Keratinocyte (primary cell): ENCODE data around the gene COPZ1. TPM values are rescaled to one million over a fixed set of nuclear protein-coding genes. Genes with fewer than 3 reads are reported as not detected.

ENCODE experiments used
- DNase-seq: peaks from one replicate; pipeline ENCODE4 v3.0.0-alpha.2; 2011; ENCODE audit warnings: low read depth, missing footprints, low spot score
- FAIRE-seq: peaks from 2 replicates; lab custom pipeline; 2011; peaks lifted over from hg19 to GRCh38; lab: Jason Lieb, UNC
- H2AFZ ChIP-seq: 2 replicates; pipeline ENCODE4 v1.6.0; 2012; ENCODE audit warnings: low read length, control low read depth, inconsistent platforms; ENCODE audit not compliant: control insufficient read depth
- H3K27ac ChIP-seq: 2 replicates; pipeline ENCODE4 v1.5.1; 2011; ENCODE audit warnings: low read length; ENCODE audit not compliant: control insufficient read depth, insufficient read depth
- H3K27me3 ChIP-seq: 3 replicates; pipeline ENCODE4 v1.6.0; 2011; ENCODE audit warnings: low read length; ENCODE audit not compliant: control insufficient read depth, insufficient read depth; ENCODE audit errors: extremely low read depth
- H3K36me3 ChIP-seq, 2 experiments: 2 replicates in 1 of 2; 3 replicates in 1 of 2; pipeline ENCODE4 v1.5.1; 2011; ENCODE audit warnings: low read length in 2 of 2, mild to moderate bottlenecking in 1 of 2; ENCODE audit not compliant: control insufficient read depth in 2 of 2, insufficient read depth in 2 of 2; ENCODE audit errors: extremely low read depth in 1 of 2
- H3K4me1 ChIP-seq: 3 replicates; pipeline ENCODE4 v1.5.1; 2011; ENCODE audit warnings: low read length; ENCODE audit not compliant: control insufficient read depth, insufficient read depth; ENCODE audit errors: extremely low read depth
- H3K4me2 ChIP-seq: 3 replicates; pipeline ENCODE4 v1.6.0; 2011; ENCODE audit warnings: low read depth, low read length; ENCODE audit not compliant: control insufficient read depth, insufficient read depth; ENCODE audit errors: extremely low read depth
- H3K4me3 ChIP-seq, 3 experiments: fragments of 200-600 bp in 1 of 3; sonication (generic) in 1 of 3; 2 replicates in 2 of 3; 3 replicates in 1 of 3; pipeline ENCODE4 v1.5.1; 2011 to 2016; ENCODE audit warnings: low read length in 3 of 3, mild to moderate bottlenecking in 3 of 3, control low read depth in 2 of 3, inconsistent platforms in 1 of 3, low read depth in 1 of 3, mixed read lengths in 1 of 3, mixed run types in 1 of 3, moderate library complexity in 1 of 3; ENCODE audit not compliant: control insufficient read depth in 2 of 3, insufficient read depth in 2 of 3; ENCODE audit errors: extremely low read depth in 1 of 3
- H3K79me2 ChIP-seq: 2 replicates; pipeline ENCODE4 v1.6.0; 2012; ENCODE audit warnings: low read length; ENCODE audit not compliant: control insufficient read depth, insufficient read depth
- H3K9ac ChIP-seq: 3 replicates; pipeline ENCODE4 v1.6.0; 2011; ENCODE audit warnings: low read length; ENCODE audit not compliant: control insufficient read depth, insufficient read depth; ENCODE audit errors: extremely low read depth
- H3K9me1 ChIP-seq: 3 replicates; pipeline ENCODE4 v1.6.0; 2011; ENCODE audit warnings: low read length; ENCODE audit not compliant: control insufficient read depth, insufficient read depth; ENCODE audit errors: extremely low read depth
- H3K9me3 ChIP-seq: 2 replicates; pipeline ENCODE4 v1.5.1; 2012; ENCODE audit warnings: low read depth, low read length; ENCODE audit not compliant: control insufficient read depth
- H4K20me1 ChIP-seq: 3 replicates; pipeline ENCODE4 v1.6.0; 2011; ENCODE audit warnings: low read length; ENCODE audit not compliant: control insufficient read depth, insufficient read depth; ENCODE audit errors: extremely low read depth
- EZH2 ChIP-seq: IDR thresholded peaks from one replicate; pipeline ENCODE4 v1.6.1; 2012; ENCODE audit warnings: inconsistent platforms, mild to moderate bottlenecking, low read length, moderate library complexity
- dilution Hi-C: fragments of 300-500 bp; cut with MboI; formaldehyde crosslinking; loops from one replicate; pipeline ENCODE4 v1.7.0; 2020; ENCODE audit warnings: low sequenced_read_pairs; ENCODE audit not compliant: extremely low pct_ligation_motif_present
- polyA plus RNA-seq, 5 experiments: library from polyadenylated mRNA; depleted of rRNA in 3 of 5; stranded (reverse) in 3 of 5; stranded (forward) in 1 of 5; unstranded in 1 of 5; fragments of >200 nt; gene quantifications; 1 replicate in 1 of 5; 2 replicates in 3 of 5; 3 replicates in 1 of 5; pipeline versions ENCODE4 v1.2.1 to v1.2.3, GENCODE V29; 2011 to 2012; ENCODE audit warnings: missing spikeins in 2 of 5, low read depth in 1 of 5, low replicate concordance in 1 of 5
- TF ChIP-seq, protein P1 (sequence below), 3 experiments: IDR thresholded peaks in 1 of 3; conservative IDR thresholded peaks in 1 of 3; optimal IDR thresholded peaks in 1 of 3; 2 replicates in 2 of 3; 3 replicates in 1 of 3; pipeline versions ENCODE3 to v1.5.1; 2011; ENCODE audit warnings: low read length in 3 of 3, mild to moderate bottlenecking in 3 of 3, moderate library complexity in 2 of 3, control low read depth in 1 of 3, inconsistent platforms in 1 of 3; ENCODE audit not compliant: insufficient read depth in 2 of 3; ENCODE audit errors: extremely low read depth in 1 of 3

Gene COPZ1
- polyA plus RNA-seq, 1 donor (not counting 4 experiments of a cell fraction or from before 2014, with no cell fraction given): 280 TPM

DNA sequence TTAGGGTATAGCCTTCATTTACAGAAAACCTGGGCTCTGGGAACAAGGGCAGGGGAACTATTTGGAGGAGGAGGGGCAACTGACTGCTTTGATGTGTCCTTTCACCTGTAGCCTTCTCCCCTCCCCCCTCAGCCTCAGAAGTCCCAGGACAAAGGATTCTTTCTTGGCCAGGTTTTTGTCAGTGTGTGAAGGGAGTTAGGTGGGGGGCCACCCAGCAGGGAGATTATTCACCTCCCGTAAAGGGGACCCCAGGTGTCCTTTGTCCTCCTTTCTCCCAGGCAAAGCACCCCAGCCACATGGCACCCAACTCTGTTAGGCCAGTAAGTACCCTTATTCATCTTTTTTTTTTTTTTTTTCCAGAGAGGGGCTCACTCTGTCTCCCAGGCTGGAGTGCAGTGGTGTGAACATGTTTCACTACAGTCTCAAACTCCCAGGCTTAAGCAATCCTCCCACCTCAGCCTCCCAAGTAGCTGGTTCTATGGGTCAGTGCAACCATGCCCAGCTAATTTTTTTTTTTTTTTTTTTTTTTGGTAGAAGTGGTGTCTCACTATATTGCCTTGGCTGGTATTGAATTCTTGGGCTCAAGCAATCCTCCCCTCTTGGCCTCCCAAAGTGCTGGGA lies 23.4 kb upstream of the COPZ1 start:
- no peaks in the 10 kb centered on the region for H3K27me3 ChIP-seq
- H3K36me3 ChIP-seq: no peaks in the 10 kb centered on the region
- TF ChIP-seq, protein P1, sequence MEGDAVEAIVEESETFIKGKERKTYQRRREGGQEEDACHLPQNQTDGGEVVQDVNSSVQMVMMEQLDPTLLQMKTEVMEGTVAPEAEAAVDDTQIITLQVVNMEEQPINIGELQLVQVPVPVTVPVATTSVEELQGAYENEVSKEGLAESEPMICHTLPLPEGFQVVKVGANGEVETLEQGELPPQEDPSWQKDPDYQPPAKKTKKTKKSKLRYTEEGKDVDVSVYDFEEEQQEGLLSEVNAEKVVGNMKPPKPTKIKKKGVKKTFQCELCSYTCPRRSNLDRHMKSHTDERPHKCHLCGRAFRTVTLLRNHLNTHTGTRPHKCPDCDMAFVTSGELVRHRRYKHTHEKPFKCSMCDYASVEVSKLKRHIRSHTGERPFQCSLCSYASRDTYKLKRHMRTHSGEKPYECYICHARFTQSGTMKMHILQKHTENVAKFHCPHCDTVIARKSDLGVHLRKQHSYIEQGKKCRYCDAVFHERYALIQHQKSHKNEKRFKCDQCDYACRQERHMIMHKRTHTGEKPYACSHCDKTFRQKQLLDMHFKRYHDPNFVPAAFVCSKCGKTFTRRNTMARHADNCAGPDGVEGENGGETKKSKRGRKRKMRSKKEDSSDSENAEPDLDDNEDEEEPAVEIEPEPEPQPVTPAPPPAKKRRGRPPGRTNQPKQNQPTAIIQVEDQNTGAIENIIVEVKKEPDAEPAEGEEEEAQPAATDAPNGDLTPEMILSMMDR (optimal IDR thresholded peaks at IDR 0.05 in 1 of 3, IDR thresholded peaks at IDR 0.05 in 1 of 3, conservative IDR thresholded peaks at IDR 0.05 in 1 of 3; ENCODE audit: extremely low read depth in 1 of 3, insufficient read depth in 2 of 3, low read length in 3 of 3): no peak
- no peak for TF ChIP-seq EZH2
- dilution Hi-C loops: no loop called here
- no peaks in the 10 kb centered on the region for H4K20me1 ChIP-seq
- H3K27ac ChIP-seq: no peak overlapping the region
- peak overlapping the region; percentile 70 for H3K4me2 ChIP-seq
- peaks cover 35% of the 10 kb centered on the region for H3K4me1 ChIP-seq
- no peak overlapping the region for H3K4me3 ChIP-seq
- H3K9me3 ChIP-seq: no peaks in the 10 kb centered on the region
- FAIRE-seq (no peak), DNase-seq (no peak)
- H3K79me2 ChIP-seq: no peaks in the 10 kb centered on the region
- H3K9ac ChIP-seq: no peak overlapping the region
- H3K9me1 ChIP-seq: no peaks in the 10 kb centered on the region
- H2AFZ ChIP-seq: no peak overlapping the region

DNA sequence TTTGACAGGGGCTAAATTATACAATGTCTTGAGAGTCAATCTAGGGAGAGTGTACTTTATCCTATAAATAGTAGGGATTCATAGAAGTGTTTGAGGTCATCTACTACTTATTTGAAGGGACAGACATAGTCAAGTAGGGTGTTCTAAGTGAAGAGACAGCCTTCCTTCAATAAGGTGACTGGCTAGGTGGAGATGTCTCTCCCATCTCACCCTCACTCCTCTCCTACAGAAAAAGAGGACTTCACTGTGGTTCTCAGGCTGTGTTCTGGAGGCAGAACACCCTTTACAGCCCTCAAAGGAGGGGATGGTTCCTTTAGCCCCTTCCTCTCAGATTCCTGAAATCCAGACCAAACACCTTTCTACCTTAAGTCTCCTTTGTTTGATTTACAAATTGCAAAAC lies 21.3 kb upstream of the COPZ1 start:
- FAIRE-seq: no peak
- H3K4me2 ChIP-seq: no peak overlapping the region
- H3K27me3 ChIP-seq: no peaks in the 10 kb centered on the region
- H3K36me3 ChIP-seq: no peaks in the 10 kb centered on the region
- H3K9ac ChIP-seq: no peak overlapping the region
- H2AFZ ChIP-seq: no peak overlapping the region
- H4K20me1 ChIP-seq: no peaks in the 10 kb centered on the region
- peaks cover 35% of the 10 kb centered on the region for H3K4me1 ChIP-seq
- H3K9me1 ChIP-seq: no peaks in the 10 kb centered on the region
- no peak for TF ChIP-seq EZH2
- TF ChIP-seq, protein P1 (optimal IDR thresholded peaks at IDR 0.05 in 1 of 3, IDR thresholded peaks at IDR 0.05 in 1 of 3, conservative IDR thresholded peaks at IDR 0.05 in 1 of 3; ENCODE audit: extremely low read depth in 1 of 3, insufficient read depth in 2 of 3, low read length in 3 of 3): no peak
- no peak overlapping the region for H3K4me3 ChIP-seq
- no peaks in the 10 kb centered on the region for H3K79me2 ChIP-seq
- dilution Hi-C loops: no loop called here
- H3K27ac ChIP-seq: no peak overlapping the region
- H3K9me3 ChIP-seq: no peaks in the 10 kb centered on the region
- no peak for DNase-seq
